IPS-18a (cell line): ENCODE measurements around the gene NBL1.

Experiments used
- H3K27ac ChIP-seq: one replicate; pipeline ENCODE4 v1.5.1; 2013; ENCODE audit warnings: low read length
- H3K27me3 ChIP-seq: one replicate; pipeline ENCODE4 v1.6.1; 2013; ENCODE audit warnings: mild to moderate bottlenecking, low read length; ENCODE audit not compliant: control insufficient read depth, insufficient read depth
- H3K36me3 ChIP-seq: one replicate; pipeline ENCODE4 v1.6.1; 2013; ENCODE audit warnings: low read depth, low read length; ENCODE audit not compliant: control insufficient read depth
- H3K4me1 ChIP-seq: one replicate; pipeline ENCODE4 v1.6.1; 2013; ENCODE audit warnings: low read depth, low read length; ENCODE audit not compliant: control insufficient read depth
- H3K4me3 ChIP-seq: one replicate; pipeline ENCODE4 v1.5.1; 2013; ENCODE audit warnings: low read length
- H3K9ac ChIP-seq: one replicate; pipeline ENCODE4 v1.6.1; 2013; ENCODE audit warnings: mild to moderate bottlenecking, low read length, moderate library complexity
- H3K9me3 ChIP-seq: one replicate; pipeline ENCODE4 v1.6.1; 2013; ENCODE audit warnings: low read depth, low read length; ENCODE audit not compliant: control insufficient read depth

Gene NBL1

GRCh38 chr1:19643602-19644394 is at the start of gene NBL1:
NBL1 (plus strand) TSS chr1:19644311; CDS start chr1:19655031, 10,720 bp downstream.
- peak within 1 kb of the TSS; percentile 23 for H3K9ac ChIP-seq
- no peaks in the 10 kb centered on the region for H3K36me3 ChIP-seq
- H3K4me1 ChIP-seq = peaks cover 3% of the 10 kb centered on the region
- H3K9me3 ChIP-seq = no peaks in the 10 kb centered on the region
- peaks cover 55% of the 10 kb centered on the region for H3K27me3 ChIP-seq
- H3K27ac ChIP-seq = no peak within 1 kb of the TSS
- H3K4me3 ChIP-seq = peak within 1 kb of the TSS; percentile 69

GRCh38 chr1:19596065-19596713 is 47.9 kb upstream of the NBL1 start:
- H3K27ac ChIP-seq = peak overlapping the region; percentile 90
- H3K36me3 ChIP-seq = peaks cover 3% of the 10 kb centered on the region

GRCh38 chr1:19596714-19597495 is 47.2 kb upstream of the NBL1 start:
- Histone ChIP-seq H3K4me1 (peaks cover 10% of the 10 kb centered on the region), H3K27ac (peak overlapping the region; percentile 90), H3K9ac (peak overlapping the region; percentile 86), H3K9me3 (no peaks in the 10 kb centered on the region), H3K4me3 (peak overlapping the region; percentile 96), H3K27me3 (no peaks in the 10 kb centered on the region), H3K36me3 (peaks cover 6% of the 10 kb centered on the region)

More at GRCh38 chr1:19596065-19596713, 47.9 kb upstream of the NBL1 start:
- H3K4me1 ChIP-seq = peaks cover 10% of the 10 kb centered on the region
- peak overlapping the region; percentile 86 for H3K9ac ChIP-seq
- H3K27me3 ChIP-seq = no peaks in the 10 kb centered on the region
- H3K4me3 ChIP-seq = peak overlapping the region; percentile 96
- H3K9me3 ChIP-seq = no peaks in the 10 kb centered on the region

GRCh38 chr1:19597496-19598309 is 46.4 kb upstream of the NBL1 start:
- Histone ChIP-seq H3K36me3 (peaks cover 7% of the 10 kb centered on the region), H3K27ac (peak overlapping the region; percentile 90), H3K9me3 (no peaks in the 10 kb centered on the region), H3K9ac (peak overlapping the region; percentile 86), H3K27me3 (no peaks in the 10 kb centered on the region), H3K4me1 (peaks cover 10% of the 10 kb centered on the region), H3K4me3 (peak overlapping the region; percentile 96)

- H3K9ac ChIP-seq = no peak overlapping the region
- H3K27me3 ChIP-seq = no peaks in the 10 kb centered on the region
- no peak overlapping the region for H3K4me3 ChIP-seq
- peaks cover 10% of the 10 kb centered on the region for H3K4me1 ChIP-seq
- no peaks in the 10 kb centered on the region for H3K9me3 ChIP-seq
- peaks cover 12% of the 10 kb centered on the region for H3K36me3 ChIP-seq
- no peak overlapping the region for H3K27ac ChIP-seq
These were observed 44.3 kb upstream of the NBL1 start for GRCh38 chr1:19599810-19600209.

- Histone ChIP-seq H3K4me3 (no peak overlapping the region), H3K9ac (no peak overlapping the region), H3K27me3 (no peaks in the 10 kb centered on the region), H3K4me1 (peaks cover 7% of the 10 kb centered on the region), H3K9me3 (no peaks in the 10 kb centered on the region), H3K27ac (no peak overlapping the region), H3K36me3 (peaks cover 12% of the 10 kb centered on the region)
These were observed 41.6 kb upstream of the NBL1 start for GRCh38 chr1:19602486-19602885.

GRCh38 chr1:19605967-19606366 is 38.1 kb upstream of the NBL1 start:
- Histone ChIP-seq H3K36me3 (peaks cover 9% of the 10 kb centered on the region), H3K4me1 (no peaks in the 10 kb centered on the region), H3K9me3 (no peaks in the 10 kb centered on the region), H3K27ac (no peak overlapping the region), H3K4me3 (no peak overlapping the region), H3K9ac (no peak overlapping the region), H3K27me3 (no peaks in the 10 kb centered on the region)

GRCh38 chr1:19606817-19607642 is 37.1 kb upstream of the NBL1 start:
- Histone ChIP-seq H3K9ac (no peak overlapping the region), H3K27me3 (no peaks in the 10 kb centered on the region), H3K27ac (no peak overlapping the region), H3K4me3 (no peak overlapping the region), H3K9me3 (no peaks in the 10 kb centered on the region), H3K36me3 (peaks cover 5% of the 10 kb centered on the region), H3K4me1 (no peaks in the 10 kb centered on the region)

- H3K27me3 ChIP-seq = no peaks in the 10 kb centered on the region
- no peak overlapping the region for H3K9ac ChIP-seq
- H3K27ac ChIP-seq = no peak overlapping the region
- H3K36me3 ChIP-seq = peaks cover 4% of the 10 kb centered on the region
- H3K9me3 ChIP-seq = no peaks in the 10 kb centered on the region
- no peak overlapping the region for H3K4me3 ChIP-seq
- H3K4me1 ChIP-seq = no peaks in the 10 kb centered on the region
These were observed 35.9 kb upstream of the NBL1 start for GRCh38 chr1:19608232-19608631.

- H3K27me3 ChIP-seq = no peaks in the 10 kb centered on the region
- H3K9me3 ChIP-seq = no peaks in the 10 kb centered on the region
- no peaks in the 10 kb centered on the region for H3K4me1 ChIP-seq
- no peak overlapping the region for H3K9ac ChIP-seq
- H3K4me3 ChIP-seq = no peak overlapping the region
- no peaks in the 10 kb centered on the region for H3K36me3 ChIP-seq
- no peak overlapping the region for H3K27ac ChIP-seq
These were observed 33.7 kb upstream of the NBL1 start for GRCh38 chr1:19610282-19610981.
